22Rv1 (cell line): ENCODE data around the gene CBX3.

Experiments used
- ZFX ChIP-seq: fragments of 450-650 bp; IDR thresholded peaks from 2 replicates; pipeline ENCODE4 v1.6.1; 2017; ENCODE audit warnings: antibody characterized with exemption, borderline replicate concordance
- TF ChIP-seq, protein P1 (sequence below): fragments of 450-650 bp; IDR thresholded peaks from 2 replicates; pipeline ENCODE4 v1.5.1; 2017; ENCODE audit warnings: mild to moderate bottlenecking

DNA sequence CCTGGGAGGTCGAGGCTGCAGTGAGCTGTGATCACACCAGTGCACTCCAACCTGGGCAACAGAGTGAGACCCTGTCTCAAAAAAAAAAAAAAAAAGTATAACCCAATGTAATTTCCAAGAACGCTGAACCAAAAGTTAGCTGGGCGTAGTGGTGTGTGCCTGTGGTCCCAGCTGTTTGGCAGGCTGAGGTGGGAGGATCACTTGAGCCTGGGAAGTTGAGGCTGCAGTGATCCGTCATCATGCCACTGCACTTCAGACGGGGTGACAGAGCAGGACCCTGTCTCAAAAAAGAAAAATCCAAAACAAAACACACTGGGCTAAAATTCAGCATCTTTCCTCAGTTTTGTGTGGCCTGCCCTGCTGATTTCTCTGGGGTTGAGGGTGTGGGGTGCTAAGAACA, 22.1 kb upstream of the CBX3 start:
- TF ChIP-seq, protein P1, sequence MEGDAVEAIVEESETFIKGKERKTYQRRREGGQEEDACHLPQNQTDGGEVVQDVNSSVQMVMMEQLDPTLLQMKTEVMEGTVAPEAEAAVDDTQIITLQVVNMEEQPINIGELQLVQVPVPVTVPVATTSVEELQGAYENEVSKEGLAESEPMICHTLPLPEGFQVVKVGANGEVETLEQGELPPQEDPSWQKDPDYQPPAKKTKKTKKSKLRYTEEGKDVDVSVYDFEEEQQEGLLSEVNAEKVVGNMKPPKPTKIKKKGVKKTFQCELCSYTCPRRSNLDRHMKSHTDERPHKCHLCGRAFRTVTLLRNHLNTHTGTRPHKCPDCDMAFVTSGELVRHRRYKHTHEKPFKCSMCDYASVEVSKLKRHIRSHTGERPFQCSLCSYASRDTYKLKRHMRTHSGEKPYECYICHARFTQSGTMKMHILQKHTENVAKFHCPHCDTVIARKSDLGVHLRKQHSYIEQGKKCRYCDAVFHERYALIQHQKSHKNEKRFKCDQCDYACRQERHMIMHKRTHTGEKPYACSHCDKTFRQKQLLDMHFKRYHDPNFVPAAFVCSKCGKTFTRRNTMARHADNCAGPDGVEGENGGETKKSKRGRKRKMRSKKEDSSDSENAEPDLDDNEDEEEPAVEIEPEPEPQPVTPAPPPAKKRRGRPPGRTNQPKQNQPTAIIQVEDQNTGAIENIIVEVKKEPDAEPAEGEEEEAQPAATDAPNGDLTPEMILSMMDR = no peak
- TF ChIP-seq ZFX = no peak
